ENCODE data around the gene SFMBT1.
A peak's percentile ranks its signal among the peaks of the same experiment; 100 is the strongest.

SFMBT1 gene

DNA sequence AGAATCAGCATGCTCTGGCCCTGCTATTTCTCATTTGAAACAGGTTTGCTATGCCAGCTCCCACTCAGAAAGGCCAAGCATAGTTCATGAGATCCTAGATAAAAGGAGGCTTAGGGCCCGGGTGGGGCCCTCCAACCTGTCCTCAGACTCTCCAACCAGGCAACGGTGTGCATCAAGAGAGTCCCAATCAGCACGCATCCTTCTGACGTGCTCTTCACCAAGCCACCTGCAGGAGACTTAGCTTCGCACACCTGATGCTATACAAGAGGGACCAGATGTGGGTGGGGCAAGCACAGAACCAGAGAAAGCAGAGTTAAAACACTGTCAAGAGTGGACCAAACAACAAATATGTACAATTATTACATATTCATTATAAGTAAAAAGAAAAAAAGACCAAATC is 165.8 kb downstream of the SFMBT1 start:
- DNase-seq = no peak

DNA sequence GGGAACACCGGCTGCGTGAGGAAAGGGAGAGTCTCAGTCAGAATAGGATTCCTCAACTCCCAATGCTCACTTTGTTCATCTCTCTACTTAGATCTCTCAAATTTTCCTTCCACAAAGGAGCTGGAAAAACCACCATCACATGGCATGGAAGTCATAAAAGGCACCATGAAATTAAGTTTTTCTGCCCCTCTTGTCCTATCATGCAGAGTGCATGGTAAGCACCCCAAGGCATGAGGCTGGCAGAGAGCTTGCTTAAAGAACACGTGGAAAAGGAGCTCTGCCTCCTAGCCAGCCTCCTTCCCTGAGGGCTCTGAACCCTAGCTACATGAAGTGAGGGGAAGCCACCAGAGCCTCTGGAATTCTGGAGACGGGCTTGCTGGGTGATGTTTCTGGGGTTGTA is 166.3 kb downstream of the SFMBT1 start:
- DNase-seq = no peak

DNA sequence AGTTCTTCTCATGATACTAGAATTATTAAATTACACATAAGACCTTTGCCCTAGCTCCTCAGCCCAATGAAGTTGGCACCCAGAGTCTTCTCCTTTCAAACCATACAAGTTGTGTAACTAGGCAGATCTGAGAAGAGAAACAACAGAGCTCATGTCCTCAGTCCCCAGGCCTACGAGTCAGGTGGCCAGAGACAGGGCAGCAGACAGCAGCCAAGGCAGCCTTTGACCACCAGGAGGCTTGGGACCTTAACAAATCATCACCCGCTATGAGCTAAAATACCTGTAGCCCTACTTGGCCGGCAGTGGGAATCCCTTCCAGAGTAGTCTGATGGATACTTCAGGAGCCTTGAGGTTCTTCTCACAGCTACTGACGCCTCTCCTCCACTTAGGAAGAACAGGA is 166.8 kb downstream of the SFMBT1 start:
- DNase-seq = peak; percentile 12

DNA sequence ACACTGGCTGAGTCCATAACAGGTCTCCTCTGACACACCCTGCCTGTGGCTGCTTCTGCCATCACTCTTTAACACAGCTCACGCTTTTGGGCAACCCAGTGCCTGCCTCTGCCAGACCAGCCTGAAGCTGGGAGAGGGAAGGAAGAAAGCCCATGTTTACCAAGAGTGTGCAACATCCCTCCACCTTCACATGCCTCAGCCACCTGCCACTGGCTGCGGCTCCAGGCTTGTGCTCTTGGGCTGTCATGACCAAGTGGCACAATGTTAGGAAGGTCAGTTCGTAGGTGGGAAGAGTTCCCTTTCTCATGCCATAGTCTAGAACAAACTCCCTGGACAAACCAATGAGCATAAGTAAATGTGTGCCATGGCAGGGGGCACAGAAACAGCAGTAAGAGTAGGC is 168.8 kb downstream of the SFMBT1 start:
- DNase-seq = no peak

- DNase-seq = peak; percentile 15
Measured at GRCh38 chr3:52874864-52875587, 170.8 kb downstream of the SFMBT1 start.

- DNase-seq = no peak
Measured at GRCh38 chr3:52874160-52874701, 171.6 kb downstream of the SFMBT1 start.

- peak; percentile 33 for DNase-seq
Measured at GRCh38 chr3:52873433-52874159, 172.3 kb downstream of the SFMBT1 start.

DNA sequence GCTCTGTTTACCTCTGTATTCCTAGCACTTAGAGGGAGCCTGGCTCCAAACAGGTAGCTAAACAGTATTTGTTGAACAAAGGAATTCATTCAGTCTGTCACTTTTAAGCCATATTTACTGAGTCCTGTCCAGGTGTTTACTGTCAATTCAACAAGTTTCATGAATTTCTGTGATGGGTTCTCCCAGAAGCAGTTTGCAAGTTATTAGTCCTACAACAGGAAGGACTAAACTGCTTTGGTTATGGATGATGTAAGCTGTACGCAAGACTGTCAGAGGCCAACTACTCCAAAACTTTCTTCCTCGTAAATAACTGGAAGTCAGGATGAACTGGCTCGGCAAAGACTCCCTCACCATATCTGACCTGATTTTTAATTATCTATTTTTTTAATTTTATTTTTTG is 173.6 kb downstream of the SFMBT1 start:
- DNase-seq = no peak

DNA sequence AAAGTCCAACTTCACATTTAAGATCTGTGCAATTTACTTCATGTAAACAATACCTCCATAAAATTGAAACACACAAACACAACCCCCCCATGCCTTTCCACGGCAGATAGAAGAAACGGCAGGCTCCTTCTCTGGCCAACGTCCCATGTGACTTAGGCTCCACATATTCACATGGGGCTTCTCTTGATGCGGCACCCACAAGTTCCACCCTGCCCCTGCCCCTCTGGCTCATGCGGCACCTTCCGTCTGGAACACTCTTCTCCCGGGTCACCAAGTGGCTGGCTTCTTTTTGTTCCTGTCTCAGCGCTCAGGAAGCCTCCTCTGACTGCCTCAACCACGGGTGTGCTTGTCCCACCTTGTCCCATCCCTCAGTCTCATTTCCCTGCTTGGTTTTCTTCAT is 174.1 kb downstream of the SFMBT1 start:
- DNase-seq = no peak

GRCh38 chr3:52870471-52870870 is 175.4 kb downstream of the SFMBT1 start:
- DNase-seq = no peak

DNA sequence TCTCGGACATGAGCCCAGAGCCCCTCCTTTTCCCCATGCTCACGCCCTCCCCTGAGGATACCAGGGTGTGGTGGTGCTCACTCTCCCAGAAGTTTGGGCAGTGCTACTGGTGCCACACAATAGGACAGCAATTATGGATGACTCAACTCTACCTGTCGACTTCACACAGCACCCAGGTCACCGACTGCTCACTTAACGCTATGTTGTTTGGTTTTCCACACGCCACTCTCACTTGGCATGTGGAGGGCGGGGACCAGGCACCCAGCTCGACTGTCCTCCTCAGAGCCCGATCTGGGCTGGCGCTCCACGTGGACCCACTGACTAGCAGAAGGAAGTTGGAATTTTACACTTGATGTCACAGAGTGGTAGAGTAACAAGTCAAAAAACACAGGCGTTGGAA is 179.4 kb downstream of the SFMBT1 start:
- no peak for DNase-seq

GRCh38 chr3:52865994-52866393 is 179.9 kb downstream of the SFMBT1 start:
- no peak for DNase-seq

- DNase-seq = no peak
Measured at GRCh38 chr3:52860424-52860768, 185.5 kb downstream of the SFMBT1 start.

GRCh38 chr3:52859686-52860423 is 186.0 kb downstream of the SFMBT1 start:
- DNase-seq = no peak

- DNase-seq = no peak
Measured at GRCh38 chr3:52857864-52858263, 188.0 kb downstream of the SFMBT1 start.

DNA sequence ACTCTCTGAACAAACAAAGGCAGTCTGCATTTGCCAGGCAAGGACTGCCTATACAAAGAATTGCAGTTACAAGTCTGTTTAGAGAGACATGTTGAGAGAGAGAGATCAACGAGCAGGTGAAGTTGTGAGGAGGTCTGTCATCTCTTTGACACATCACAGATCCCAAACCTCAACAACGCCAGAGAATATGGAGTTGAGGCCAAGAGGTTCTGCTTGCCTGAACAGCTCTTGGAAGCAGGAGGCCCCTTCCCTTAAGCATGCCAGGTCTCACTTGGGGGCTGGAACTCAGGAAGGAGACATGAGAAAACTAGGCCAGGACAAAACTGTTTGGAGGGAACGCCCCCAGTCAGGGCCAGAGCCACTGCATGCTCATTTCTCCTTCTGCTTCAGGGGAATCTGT is 188.7 kb downstream of the SFMBT1 start:
- no peak for DNase-seq

DNA sequence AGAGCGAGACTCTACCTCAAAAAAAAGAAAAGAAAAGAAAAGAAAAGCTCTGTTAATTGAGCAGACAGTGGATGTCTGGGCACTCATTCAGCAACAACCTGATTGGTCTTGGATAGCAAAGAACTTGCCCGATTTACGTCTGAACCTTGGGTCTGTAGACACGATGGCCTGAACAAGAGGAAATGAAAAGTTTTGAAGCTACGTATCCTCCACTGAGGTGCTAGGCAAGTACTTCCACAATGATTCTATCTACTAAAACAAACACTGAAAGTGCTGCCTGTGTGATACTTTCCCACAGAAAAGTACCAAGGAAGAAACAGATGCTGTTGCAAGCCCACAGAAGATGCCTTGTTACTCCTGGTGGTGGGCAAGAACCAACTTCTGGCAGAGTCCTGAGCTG is 189.2 kb downstream of the SFMBT1 start:
- no peak for DNase-seq

GRCh38 chr3:52854013-52854412 is 191.9 kb downstream of the SFMBT1 start:
- no peak for DNase-seq
